Measurements from ENCODE around the gene DNAJB6.

- TF ChIP-seq CTCF (IDR thresholded peaks at IDR 0.05; ENCODE audit: poor library complexity) (no peak), EZH2phosphoT487 (IDR thresholded peaks at IDR 0.05; ENCODE audit: low read depth, severe bottlenecking, unreplicated experiment) (no peak)
Measured at GRCh38 chr7:157462419-157462771, 125.6 kb downstream of the DNAJB6 start.

Data from hepatocyte (in vitro differentiated cells).